Peyer's patch (tissue), 4 donors: ENCODE data around the gene ATL1.

Experiments
- POLR2A ChIP-seq, 2 donors: fragments of 450-650 bp; IDR thresholded peaks; one replicate each; pipeline ENCODE4 v1.5.1; 2017; ENCODE audit warnings: antibody characterized with exemption in 2 of 2, mild to moderate bottlenecking in 2 of 2, moderate library complexity in 2 of 2
- TF ChIP-seq, protein P1 (sequence below), 6 experiments: fragments of 450-650 bp in 4 of 6; fragments of 200-600 bp in 2 of 6; sonication (generic) in 1 of 6; IDR thresholded peaks; one replicate each; pipeline ENCODE4 v1.5.1; 2017 to 2019; ENCODE audit warnings: antibody characterized with exemption in 6 of 6, mild to moderate bottlenecking in 3 of 6, moderate library complexity in 1 of 6

DNA sequence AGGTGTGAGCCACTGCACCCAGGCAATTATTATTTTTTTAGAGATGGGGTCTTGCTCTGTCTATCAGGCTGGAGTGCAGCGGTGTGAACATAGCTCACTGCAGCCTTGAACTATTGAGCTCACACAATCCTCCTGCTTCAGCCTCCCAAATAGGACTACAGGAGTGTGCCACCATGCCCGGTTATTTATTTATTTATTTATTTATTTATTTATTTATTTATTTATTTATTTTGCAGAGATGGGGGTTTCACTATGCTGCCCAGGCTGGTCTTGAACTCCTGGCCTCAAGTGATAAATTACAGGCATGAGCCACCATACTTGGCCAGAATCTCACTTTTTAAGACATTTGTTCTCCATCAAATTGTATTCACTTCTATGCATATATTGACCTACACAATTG, 56.3 kb downstream of the ATL1 start:
- TF ChIP-seq, protein P1, sequence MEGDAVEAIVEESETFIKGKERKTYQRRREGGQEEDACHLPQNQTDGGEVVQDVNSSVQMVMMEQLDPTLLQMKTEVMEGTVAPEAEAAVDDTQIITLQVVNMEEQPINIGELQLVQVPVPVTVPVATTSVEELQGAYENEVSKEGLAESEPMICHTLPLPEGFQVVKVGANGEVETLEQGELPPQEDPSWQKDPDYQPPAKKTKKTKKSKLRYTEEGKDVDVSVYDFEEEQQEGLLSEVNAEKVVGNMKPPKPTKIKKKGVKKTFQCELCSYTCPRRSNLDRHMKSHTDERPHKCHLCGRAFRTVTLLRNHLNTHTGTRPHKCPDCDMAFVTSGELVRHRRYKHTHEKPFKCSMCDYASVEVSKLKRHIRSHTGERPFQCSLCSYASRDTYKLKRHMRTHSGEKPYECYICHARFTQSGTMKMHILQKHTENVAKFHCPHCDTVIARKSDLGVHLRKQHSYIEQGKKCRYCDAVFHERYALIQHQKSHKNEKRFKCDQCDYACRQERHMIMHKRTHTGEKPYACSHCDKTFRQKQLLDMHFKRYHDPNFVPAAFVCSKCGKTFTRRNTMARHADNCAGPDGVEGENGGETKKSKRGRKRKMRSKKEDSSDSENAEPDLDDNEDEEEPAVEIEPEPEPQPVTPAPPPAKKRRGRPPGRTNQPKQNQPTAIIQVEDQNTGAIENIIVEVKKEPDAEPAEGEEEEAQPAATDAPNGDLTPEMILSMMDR (IDR thresholded peaks at IDR 0.05) = no peak
- no peak for TF ChIP-seq POLR2A (IDR thresholded peaks at IDR 0.05)
